Measurements from ENCODE around the gene TCEAL8.
"Not testable (repeated sequence)": the region's sequence is repeated elsewhere in the genome, so short reads cannot be mapped to it uniquely, and the experiment has no call there.

The TCEAL8 gene

GRCh38 chrX:103254921-103255493 is at the start of gene TCEAL8:
TCEAL8 (minus strand) TSS chrX:103255155; CDS start chrX:103253979, 1,176 bp downstream.
- peak; percentile 69 to 75 for DNase-seq

GRCh38 chrX:103304705-103305104 is 49.8 kb upstream of the TCEAL8 start:
- no peak for DNase-seq

- DNase-seq, result no peak
Measured at GRCh38 chrX:103293118-103293517, 38.2 kb upstream of the TCEAL8 start.

GRCh38 chrX:103279624-103280023 is 24.7 kb upstream of the TCEAL8 start:
- no peak for DNase-seq

GRCh38 chrX:103276581-103277002 is 21.6 kb upstream of the TCEAL8 start, which contains the start of gene TCEAL5:
TCEAL5 (minus strand) TSS chrX:103276750; CDS start chrX:103274563, 2,187 bp downstream.
- peak; percentile 12 to 30 for DNase-seq

GRCh38 chrX:103275947-103276567 is 21.1 kb upstream of the TCEAL8 start:
- DNase-seq, result no peak

GRCh38 chrX:103274284-103274683 is 19.3 kb upstream of the TCEAL8 start:
- DNase-seq, result no peak

GRCh38 chrX:103258275-103258674 is 3.3 kb upstream of the TCEAL8 start:
- DNase-seq, result no peak

GRCh38 chrX:103256651-103257050 is 1.7 kb upstream of the TCEAL8 start:
- DNase-seq, result no peak

- DNase-seq, result peak; percentile 26 to 41
Measured at GRCh38 chrX:103254171-103254824, 657 bp downstream of the TCEAL8 start.

GRCh38 chrX:103253608-103254007 is 1.3 kb downstream of the TCEAL8 start:
- no peak for DNase-seq

GRCh38 chrX:103250977-103251376 is 4.0 kb downstream of the TCEAL8 start:
- DNase-seq, result no peak

- DNase-seq, result no peak
Measured at GRCh38 chrX:103249805-103250204, 5.2 kb downstream of the TCEAL8 start.

GRCh38 chrX:103248553-103248952 is 6.4 kb downstream of the TCEAL8 start:
- DNase-seq, result peak in 1 of 2 donors; percentile 5

GRCh38 chrX:103240155-103240554 is 14.8 kb downstream of the TCEAL8 start:
- no peak for DNase-seq

GRCh38 chrX:103236296-103236695 is 18.7 kb downstream of the TCEAL8 start:
- no peak for DNase-seq

- not testable (repeated sequence) for DNase-seq
Measured at GRCh38 chrX:103235608-103236007, 19.3 kb downstream of the TCEAL8 start.

- no peak for DNase-seq
Measured at GRCh38 chrX:103234869-103235268, 20.1 kb downstream of the TCEAL8 start.

GRCh38 chrX:103233263-103233662 is 21.7 kb downstream of the TCEAL8 start:
- no peak for DNase-seq

- DNase-seq, result not testable (repeated sequence)
Measured at GRCh38 chrX:103225918-103226317, 29.0 kb downstream of the TCEAL8 start.

GRCh38 chrX:103220511-103221323 is 34.2 kb downstream of the TCEAL8 start:
- DNase-seq, result no peak

GRCh38 chrX:103215425-103215991 is 39.4 kb downstream of the TCEAL8 start:
- peak; percentile 5 to 16 for DNase-seq
